Activated T-helper 17 cell treated with anti-CD3 and anti-CD28 coated beads, Interleukin-2, amount 50 U/mL, for 72 hours (primary cell): ENCODE measurements around the gene INSRR. TPM values are rescaled to one million over a fixed set of nuclear protein-coding genes. Genes with fewer than 3 reads are reported as not detected.

ENCODE experiments used
- ATAC-seq: fragments of 150-1000 bp; cut with Tn5 transposase; replicated peaks from 2 replicates; pipeline ENCODE4 v1.10.0; 2021; ENCODE audit warnings: mild to moderate bottlenecking, moderate library complexity
- H3K27ac Mint-ChIP-seq: one replicate; pipeline ENCODE4 v1.8.0; 2022; ENCODE audit warnings: mixed read lengths
- H3K27me3 Mint-ChIP-seq: one replicate; pipeline ENCODE4 v1.8.0; 2022; ENCODE audit warnings: mixed read lengths
- H3K36me3 Mint-ChIP-seq: one replicate; pipeline ENCODE4 v1.8.0; 2022; ENCODE audit warnings: low read depth, mild to moderate bottlenecking, mixed read lengths
- H3K4me1 Mint-ChIP-seq: one replicate; pipeline ENCODE4 v1.8.0; 2022; ENCODE audit warnings: mixed read lengths
- H3K4me3 Mint-ChIP-seq: one replicate; pipeline ENCODE4 v1.8.0; 2022; ENCODE audit warnings: mild to moderate bottlenecking, mixed read lengths
- H3K9me3 Mint-ChIP-seq: one replicate; pipeline ENCODE4 v1.8.0; 2022; ENCODE audit warnings: mixed read lengths
- total RNA-seq, 2 donors: library from RNA; stranded (reverse); gene quantifications; one replicate each; pipeline ENCODE4 v1.2.3, GENCODE V29; 2022

Gene INSRR
- total RNA-seq, 2 donors from 2014 or later, result 0.04 to 0.66 TPM

DNA sequence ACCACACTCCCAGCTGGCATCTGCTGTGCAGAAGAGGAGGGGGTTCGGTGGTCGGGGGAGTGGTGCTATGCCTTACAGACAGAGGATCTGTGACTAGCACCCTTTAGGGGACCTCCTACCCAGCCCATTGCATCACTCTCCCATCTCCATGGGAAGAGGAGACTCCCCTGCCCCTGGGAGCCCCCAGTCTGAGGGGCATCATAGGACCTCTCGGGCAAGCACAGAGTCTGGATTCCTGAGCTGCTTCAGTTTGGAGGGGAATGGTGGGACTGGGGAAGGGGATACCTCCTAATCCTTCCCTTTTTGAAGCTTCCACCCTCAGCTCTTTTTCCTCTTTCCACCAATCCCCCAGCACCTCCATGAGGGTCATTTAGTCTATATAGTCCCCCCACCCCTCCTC is 1.4 kb downstream of the INSRR start:
- ATAC-seq, result no peak
- no peaks in the 10 kb centered on the region for H3K9me3 Mint-ChIP-seq
- no peaks in the 10 kb centered on the region for H3K36me3 Mint-ChIP-seq
- no peak overlapping the region for H3K27ac Mint-ChIP-seq
- peaks cover 11% of the 10 kb centered on the region for H3K4me1 Mint-ChIP-seq
- H3K27me3 Mint-ChIP-seq, result peaks cover 32% of the 10 kb centered on the region
- no peak overlapping the region for H3K4me3 Mint-ChIP-seq

DNA sequence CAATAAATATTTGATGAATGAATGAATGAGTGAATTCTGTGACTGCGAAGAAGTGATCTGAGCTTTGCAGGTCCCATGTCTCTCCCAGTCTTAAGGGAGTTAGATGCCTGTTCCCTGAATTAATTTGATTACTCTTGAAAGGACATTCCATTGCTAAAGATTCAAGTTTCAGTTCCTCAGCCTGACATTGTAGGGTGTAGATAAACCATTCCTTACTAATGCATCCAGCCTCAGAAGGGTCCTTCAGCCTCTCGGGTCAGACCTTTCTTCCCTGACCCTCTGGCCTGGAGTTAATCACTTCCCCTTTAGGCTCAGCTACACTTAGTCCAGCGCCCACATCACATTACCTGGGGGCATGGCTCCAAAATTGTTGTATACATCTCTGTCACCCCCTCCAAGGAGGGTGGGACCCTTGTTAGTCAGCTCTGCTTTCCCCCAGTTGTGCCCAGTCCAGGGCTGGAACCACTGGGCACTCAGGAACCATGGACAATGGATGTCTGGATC is 2.6 kb downstream of the INSRR start:
- Mint-ChIP-seq H3K27ac (no peak overlapping the region), H3K4me3 (no peak overlapping the region), H3K36me3 (no peaks in the 10 kb centered on the region), H3K27me3 (peaks cover 23% of the 10 kb centered on the region), H3K9me3 (no peaks in the 10 kb centered on the region), H3K4me1 (peaks cover 11% of the 10 kb centered on the region)
- no peak for ATAC-seq

DNA sequence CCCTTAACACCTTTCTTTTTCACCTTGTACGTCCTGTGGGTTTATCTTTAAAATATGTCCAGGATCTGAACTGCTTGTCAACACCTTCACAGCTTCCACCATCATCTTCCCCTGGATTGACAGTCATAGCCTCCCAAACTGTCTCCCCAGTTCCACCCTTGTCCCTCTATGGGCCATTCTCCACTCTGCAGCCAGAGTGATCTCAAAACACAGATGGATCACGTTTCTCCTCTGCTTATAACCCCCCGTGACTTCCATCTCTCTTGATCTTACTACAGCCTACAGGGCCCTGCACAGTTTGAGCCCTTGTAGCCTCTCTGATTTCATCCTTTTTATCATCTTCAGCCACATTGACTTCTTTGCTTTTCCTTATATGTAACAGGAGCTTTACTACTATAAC is 4.3 kb downstream of the INSRR start:
- ATAC-seq, result no peak
- peaks cover 18% of the 10 kb centered on the region for H3K27me3 Mint-ChIP-seq
- H3K36me3 Mint-ChIP-seq, result no peaks in the 10 kb centered on the region
- no peak overlapping the region for H3K4me3 Mint-ChIP-seq
- no peaks in the 10 kb centered on the region for H3K9me3 Mint-ChIP-seq
- H3K4me1 Mint-ChIP-seq, result peaks cover 5% of the 10 kb centered on the region
- no peak overlapping the region for H3K27ac Mint-ChIP-seq

DNA sequence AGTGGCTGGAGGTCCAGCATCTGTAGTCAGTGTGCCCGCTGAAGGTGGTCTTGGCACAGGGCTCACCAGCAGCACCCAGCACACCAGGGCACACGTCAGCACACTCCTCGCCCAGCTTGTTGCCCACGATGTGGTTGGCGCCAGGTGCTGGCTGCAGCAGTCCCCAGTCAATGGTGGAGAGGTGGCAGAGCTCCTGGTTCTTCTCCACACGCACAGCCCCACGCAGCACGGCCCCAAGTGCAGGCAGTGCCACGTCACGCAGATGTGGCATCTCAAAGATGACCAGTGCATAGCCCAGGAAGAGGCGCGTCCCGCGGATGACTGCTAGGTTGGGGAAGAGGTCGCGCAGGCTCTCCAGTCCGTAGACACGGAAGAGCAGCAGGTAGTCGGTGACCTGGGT is 5.2 kb downstream of the INSRR start:
- no peaks in the 10 kb centered on the region for H3K36me3 Mint-ChIP-seq
- peaks cover 17% of the 10 kb centered on the region for H3K27me3 Mint-ChIP-seq
- H3K4me1 Mint-ChIP-seq, result peaks cover 5% of the 10 kb centered on the region
- no peak for ATAC-seq
- H3K9me3 Mint-ChIP-seq, result no peaks in the 10 kb centered on the region
- H3K4me3 Mint-ChIP-seq, result no peak overlapping the region
- no peak overlapping the region for H3K27ac Mint-ChIP-seq

DNA sequence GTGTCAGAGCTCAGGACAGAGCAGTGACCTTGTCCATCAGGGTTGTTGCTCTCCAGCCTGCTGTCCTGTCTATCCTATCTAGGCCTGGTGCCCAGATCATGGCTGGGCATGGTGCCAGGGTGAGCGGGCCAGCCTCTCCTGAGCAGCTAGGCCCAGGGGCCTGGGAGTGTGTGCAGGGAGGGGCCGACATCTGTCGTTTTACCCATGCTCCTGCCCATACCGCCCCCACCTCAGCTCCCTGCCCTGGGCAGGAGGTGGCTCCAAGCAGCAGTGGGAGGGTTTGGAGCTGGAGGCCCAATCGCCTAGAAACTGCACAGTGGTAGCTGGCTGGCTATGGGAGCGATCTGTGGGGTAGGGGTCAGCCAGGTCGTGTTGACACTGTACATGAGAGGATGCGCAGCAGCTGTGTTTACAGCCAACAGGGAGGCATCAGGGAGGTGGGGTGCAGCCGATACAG is 6.5 kb downstream of the INSRR start:
- Mint-ChIP-seq H3K9me3 (no peaks in the 10 kb centered on the region), H3K27me3 (peaks cover 5% of the 10 kb centered on the region), H3K4me3 (no peak overlapping the region), H3K4me1 (peaks cover 6% of the 10 kb centered on the region), H3K36me3 (no peaks in the 10 kb centered on the region), H3K27ac (no peak overlapping the region)
- no peak for ATAC-seq

DNA sequence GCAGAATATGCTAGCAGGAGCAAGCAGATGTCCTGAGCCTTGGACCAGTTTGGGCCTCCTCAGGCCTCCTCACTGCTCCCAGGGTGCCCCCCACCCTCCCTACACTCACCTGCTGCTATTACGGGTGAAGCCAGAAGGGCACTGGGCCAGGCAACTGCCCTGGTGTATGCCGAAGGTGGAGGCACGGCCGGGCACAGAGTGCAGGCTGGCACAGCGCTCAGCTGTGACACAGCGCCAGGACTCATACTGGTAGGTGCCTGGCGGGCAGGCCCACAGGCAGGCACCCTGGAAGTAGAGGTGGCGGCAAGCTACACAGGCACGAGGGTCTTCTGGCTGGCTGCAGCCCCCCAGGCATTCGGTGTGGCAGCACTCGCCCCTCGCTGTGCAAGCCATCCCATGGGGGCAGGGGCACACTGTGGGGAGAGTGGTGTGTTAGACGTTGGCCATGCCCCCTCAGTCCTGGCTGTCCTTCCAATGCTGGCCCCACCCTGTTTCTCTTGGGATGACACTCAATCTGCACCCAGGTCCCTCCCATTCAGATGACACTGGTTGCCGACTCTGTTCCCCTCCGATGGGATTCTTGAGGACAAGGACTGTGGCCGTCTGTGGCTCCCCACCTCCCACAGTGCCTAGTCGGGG is 7.0 kb downstream of the INSRR start:
- ATAC-seq, result no peak

DNA sequence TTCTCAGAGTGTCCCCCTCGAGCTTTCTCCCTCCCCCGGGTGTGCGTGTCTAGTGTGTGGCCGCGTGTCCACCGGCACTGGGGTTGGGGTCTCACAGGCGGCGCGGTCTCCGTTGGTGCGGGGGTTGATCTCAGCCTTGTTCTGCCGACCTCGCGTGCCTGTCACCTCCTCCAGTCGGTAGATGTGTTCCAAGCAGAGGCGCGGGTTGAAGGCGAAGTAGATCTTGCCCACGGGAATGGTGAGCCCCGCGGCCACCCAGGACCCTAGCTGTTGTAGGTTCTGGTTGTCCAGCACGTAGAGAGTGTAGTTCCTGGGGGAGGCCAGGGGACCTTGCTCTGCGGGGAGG is 9.8 kb downstream of the INSRR start:
- Mint-ChIP-seq H3K36me3 (no peaks in the 10 kb centered on the region), H3K9me3 (no peaks in the 10 kb centered on the region), H3K4me3 (peak overlapping the region; percentile 68), H3K4me1 (peaks cover 6% of the 10 kb centered on the region), H3K27ac (peak overlapping the region; percentile 65), H3K27me3 (peaks cover 4% of the 10 kb centered on the region)
- peak; percentile 2 for ATAC-seq

More for the DNA sequence above, 7.0 kb downstream of the INSRR start:
- H3K4me3 Mint-ChIP-seq, result no peak overlapping the region
- H3K9me3 Mint-ChIP-seq, result no peaks in the 10 kb centered on the region
- H3K27me3 Mint-ChIP-seq, result peaks cover 7% of the 10 kb centered on the region
- H3K27ac Mint-ChIP-seq, result no peak overlapping the region
- peaks cover 6% of the 10 kb centered on the region for H3K4me1 Mint-ChIP-seq
- H3K36me3 Mint-ChIP-seq, result no peaks in the 10 kb centered on the region

DNA sequence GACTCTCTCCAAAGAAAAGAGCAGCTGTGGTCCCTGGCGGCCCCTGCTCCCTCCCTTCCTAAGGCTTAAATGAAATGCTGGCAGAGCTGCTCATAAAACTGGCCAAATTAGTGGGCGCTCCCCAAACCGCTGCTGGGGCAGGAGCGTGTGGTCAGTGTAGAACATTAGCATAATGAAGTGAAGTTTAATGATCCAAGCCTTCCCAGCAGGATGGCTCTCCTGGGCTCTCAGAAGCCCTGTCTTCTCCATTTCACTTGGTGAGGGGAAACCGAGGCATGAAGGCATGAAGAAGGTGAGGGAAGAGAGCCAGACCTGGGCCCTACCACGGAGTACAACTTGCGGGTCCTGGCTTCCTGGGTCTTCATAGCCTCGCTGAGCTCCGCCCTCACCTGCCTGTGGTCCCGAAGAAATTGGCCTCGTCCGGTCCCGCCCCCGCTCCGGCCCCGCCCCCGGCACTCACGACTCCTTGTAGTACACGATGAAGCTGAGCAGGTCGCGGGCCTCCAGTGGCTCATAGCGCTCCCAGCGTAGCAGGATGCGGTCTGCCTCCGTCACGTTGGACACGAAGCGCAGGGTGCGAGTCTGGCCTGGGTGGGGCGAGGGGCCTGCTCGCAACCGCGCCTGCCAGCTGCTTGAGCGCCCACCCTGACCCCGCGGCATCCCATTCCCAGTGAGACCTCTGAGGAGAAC is 10.3 kb downstream of the INSRR start:
- Mint-ChIP-seq H3K4me3 (peak overlapping the region; percentile 68), H3K4me1 (peaks cover 6% of the 10 kb centered on the region), H3K36me3 (no peaks in the 10 kb centered on the region), H3K27me3 (peaks cover 8% of the 10 kb centered on the region), H3K9me3 (no peaks in the 10 kb centered on the region), H3K27ac (peak overlapping the region; percentile 65)
- ATAC-seq, result peak; percentile 89

DNA sequence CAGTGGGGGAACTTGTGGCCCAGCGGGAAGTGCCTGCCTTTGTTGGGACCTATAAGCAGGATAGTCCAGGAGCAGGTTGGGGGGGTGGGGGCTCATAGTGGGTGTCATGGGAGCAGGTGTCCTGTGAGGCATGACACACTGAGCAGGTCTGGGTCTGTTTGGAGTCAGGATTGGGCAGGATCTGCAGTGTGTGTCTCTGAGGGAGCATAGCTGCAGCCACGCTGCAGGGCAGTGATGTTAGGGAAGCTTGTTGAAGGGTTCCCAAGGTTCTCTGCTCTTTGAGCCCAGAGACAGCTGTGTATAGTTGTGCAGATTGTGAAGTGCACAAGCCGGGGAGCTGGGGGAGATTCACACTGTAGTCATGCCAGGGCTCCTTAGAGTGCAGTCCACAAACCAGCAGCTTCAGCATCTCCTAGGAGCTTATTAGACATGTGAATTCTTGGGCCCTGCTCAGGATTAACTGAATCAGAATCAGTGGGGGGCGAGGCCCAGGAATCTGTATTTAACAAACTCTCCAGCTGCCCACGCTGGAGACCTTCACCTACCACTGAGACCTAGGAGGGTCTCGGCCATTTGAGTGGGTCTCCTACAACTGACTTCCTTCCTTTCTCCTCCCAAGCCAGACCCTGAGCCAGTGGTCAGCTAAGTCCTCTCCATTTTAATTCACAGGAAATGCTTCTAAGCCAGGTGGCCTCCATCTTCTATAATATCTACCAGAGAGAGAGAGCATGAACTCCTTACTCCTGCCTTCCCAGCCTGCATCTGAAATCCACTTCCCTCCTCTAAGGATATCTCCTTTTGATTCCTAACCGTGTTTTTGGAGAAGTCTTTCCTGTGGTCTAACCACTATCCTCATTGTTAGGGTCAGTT is 11.1 kb downstream of the INSRR start:
- Mint-ChIP-seq H3K4me1 (peaks cover 6% of the 10 kb centered on the region), H3K4me3 (peak overlapping the region; percentile 68), H3K36me3 (no peaks in the 10 kb centered on the region), H3K9me3 (no peaks in the 10 kb centered on the region), H3K27me3 (peaks cover 10% of the 10 kb centered on the region), H3K27ac (no peak overlapping the region)
- no peak for ATAC-seq

DNA sequence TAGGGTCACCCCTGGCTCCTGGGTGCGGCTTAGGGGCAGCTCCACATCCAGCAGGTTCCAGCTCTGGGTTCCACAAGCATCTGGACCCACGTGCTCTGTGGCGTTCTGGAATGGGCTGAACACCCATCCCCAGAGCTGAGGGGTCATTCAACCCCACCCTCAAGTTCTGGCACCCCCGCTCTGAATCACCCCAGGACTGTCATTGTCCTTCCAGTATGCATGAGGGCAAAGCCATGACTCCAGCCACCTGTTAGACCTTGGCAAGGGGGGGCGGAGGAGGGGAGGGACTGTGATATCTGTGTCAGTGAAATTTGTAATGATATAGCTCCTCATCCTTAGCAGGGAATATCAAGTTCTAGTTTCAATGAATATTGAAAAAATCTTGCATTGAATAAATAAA is 12.3 kb downstream of the INSRR start:
- no peak for ATAC-seq
- Mint-ChIP-seq H3K9me3 (no peaks in the 10 kb centered on the region), H3K36me3 (no peaks in the 10 kb centered on the region), H3K27ac (no peak overlapping the region), H3K27me3 (peaks cover 18% of the 10 kb centered on the region), H3K4me3 (no peak overlapping the region), H3K4me1 (peaks cover 6% of the 10 kb centered on the region)

DNA sequence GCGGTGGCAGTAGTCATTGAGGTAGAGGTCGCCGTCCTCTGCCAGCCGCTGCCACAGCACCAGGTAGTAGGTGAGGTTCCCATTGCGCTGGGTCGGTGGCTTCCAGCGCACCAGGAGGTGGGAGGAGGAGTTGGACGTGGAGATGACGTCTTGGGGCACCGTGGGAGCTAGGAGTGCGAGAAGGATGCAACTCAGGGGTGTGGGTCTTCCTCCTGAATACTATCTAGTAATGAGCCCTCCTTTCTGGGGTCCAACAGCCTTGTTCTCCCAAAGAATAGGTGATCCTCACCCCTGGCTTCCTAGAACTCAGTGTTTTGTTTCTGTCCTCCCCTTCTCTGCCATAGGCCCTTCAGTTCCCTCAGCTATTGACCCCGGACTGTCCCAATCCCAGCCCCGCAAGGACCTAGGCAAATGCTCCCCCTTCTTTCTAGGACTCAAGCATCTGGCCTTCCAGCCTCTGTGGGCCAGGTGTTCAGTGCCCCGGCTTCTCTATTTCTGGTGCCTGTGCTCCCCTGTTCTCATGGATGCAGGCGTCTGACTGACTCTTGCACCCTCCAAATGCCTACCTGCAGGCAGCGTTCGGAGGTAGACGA is 12.9 kb downstream of the INSRR start:
- peak overlapping the region; percentile 51 for H3K4me3 Mint-ChIP-seq
- H3K27ac Mint-ChIP-seq, result no peak overlapping the region
- no peaks in the 10 kb centered on the region for H3K36me3 Mint-ChIP-seq
- ATAC-seq, result no peak
- H3K9me3 Mint-ChIP-seq, result no peaks in the 10 kb centered on the region
- peaks cover 19% of the 10 kb centered on the region for H3K27me3 Mint-ChIP-seq
- peaks cover 6% of the 10 kb centered on the region for H3K4me1 Mint-ChIP-seq

DNA sequence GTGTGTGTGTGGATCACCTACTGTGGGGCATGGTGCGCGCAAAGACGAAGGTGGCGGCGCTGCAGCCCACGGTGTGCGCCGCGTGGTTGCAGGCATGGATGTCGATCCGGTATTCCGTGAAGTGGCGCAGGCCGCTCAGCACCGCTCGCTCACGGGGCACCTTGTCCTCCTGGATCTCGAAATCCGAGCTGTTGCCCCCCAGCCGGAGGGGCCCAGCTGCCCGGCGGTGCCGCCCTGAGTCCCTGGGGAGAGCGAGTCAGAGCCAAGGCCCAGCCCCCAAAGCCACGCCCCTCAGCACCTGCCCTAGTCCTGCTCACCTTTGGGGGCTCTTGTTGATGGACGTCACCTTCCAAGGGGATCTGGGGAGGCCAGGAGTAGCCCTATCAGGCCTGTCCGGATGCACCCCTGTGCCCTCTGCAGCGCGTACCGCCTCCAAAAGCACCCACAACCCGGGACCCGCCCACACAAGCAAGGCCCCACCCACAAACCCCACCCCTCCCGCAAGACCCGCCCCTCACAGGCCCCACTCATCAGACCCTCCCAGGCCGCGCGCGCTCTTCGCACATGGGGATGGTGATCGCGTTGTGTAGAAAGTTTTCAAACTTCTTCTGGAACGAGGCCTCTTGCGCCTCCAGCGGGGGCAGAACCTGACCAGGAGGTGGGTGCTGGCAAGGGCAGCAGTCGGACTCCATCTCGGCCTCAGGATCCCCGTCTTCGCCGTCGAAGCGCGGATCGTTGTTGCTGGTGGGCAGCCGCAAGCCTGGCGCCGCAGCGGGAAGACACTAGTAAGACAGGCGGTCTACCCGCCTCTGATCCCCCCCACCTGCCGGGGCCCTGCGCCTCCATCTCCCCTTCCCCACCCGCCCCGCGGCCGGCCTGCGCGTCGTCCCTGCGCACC is 13.6 kb downstream of the INSRR start:
- H3K4me1 Mint-ChIP-seq, result peaks cover 6% of the 10 kb centered on the region
- no peaks in the 10 kb centered on the region for H3K9me3 Mint-ChIP-seq
- H3K27me3 Mint-ChIP-seq, result peaks cover 21% of the 10 kb centered on the region
- peak; percentile 37 for ATAC-seq
- H3K27ac Mint-ChIP-seq, result no peak overlapping the region
- H3K36me3 Mint-ChIP-seq, result no peaks in the 10 kb centered on the region
- peak overlapping the region; percentile 51 for H3K4me3 Mint-ChIP-seq

DNA sequence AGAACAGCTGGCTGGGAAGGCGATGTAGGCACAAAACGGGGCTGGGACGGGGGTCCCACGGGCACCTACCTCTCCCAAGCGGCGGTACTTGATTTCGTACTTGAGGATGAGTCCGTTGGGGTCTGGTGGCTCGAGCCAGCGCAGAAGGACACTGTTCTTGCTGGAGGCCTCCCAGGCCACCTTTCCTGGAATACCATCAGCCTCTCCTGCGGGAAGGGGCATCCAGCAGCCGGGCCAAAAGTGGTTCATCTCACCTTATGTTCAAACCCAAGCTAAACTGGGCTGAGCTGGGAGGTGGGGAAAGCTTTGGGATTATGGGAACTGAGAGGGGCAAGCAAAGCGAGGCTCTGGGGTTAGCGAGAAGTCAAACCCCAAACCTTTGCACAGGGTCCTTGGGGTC is 14.3 kb downstream of the INSRR start:
- Mint-ChIP-seq H3K4me3 (peak overlapping the region; percentile 51), H3K27ac (no peak overlapping the region), H3K4me1 (peaks cover 6% of the 10 kb centered on the region), H3K27me3 (peaks cover 25% of the 10 kb centered on the region), H3K36me3 (no peaks in the 10 kb centered on the region), H3K9me3 (no peaks in the 10 kb centered on the region)
- no peak for ATAC-seq
